DOHH2 (cell line): Measurements from ENCODE around the gene IVL.

ENCODE experiments used
- H3F3A ChIP-seq: fragments of 200-600 bp; sonication (generic), shearing (Covaris generic); 2 replicates; pipeline ENCODE4 v1.6.0; 2016; ENCODE audit warnings: antibody characterized with exemption, mild to moderate bottlenecking; ENCODE audit not compliant: control insufficient read depth, insufficient read depth
- H3K27ac ChIP-seq: fragments of 200-600 bp; sonication (generic); 2 replicates; pipeline ENCODE4 v1.5.1; 2014; ENCODE audit warnings: low read depth, mild to moderate bottlenecking, low read length, moderate library complexity
- H3K27me3 ChIP-seq: fragments of 200-600 bp; sonication (generic); 2 replicates; pipeline ENCODE4 v1.6.1; 2014; ENCODE audit warnings: mild to moderate bottlenecking, low read length, mixed read lengths; ENCODE audit not compliant: control insufficient read depth
- H3K36me3 ChIP-seq: fragments of 200-600 bp; sonication (generic); 2 replicates; pipeline ENCODE4 v1.6.1; 2014; ENCODE audit warnings: mild to moderate bottlenecking, low read length, moderate library complexity, mixed read lengths; ENCODE audit not compliant: control insufficient read depth
- H3K4me1 ChIP-seq: fragments of 200-600 bp; sonication (generic); 2 replicates; pipeline ENCODE4 v1.6.1; 2014; ENCODE audit warnings: mild to moderate bottlenecking, low read length, mixed read lengths; ENCODE audit not compliant: control insufficient read depth
- H3K4me2 ChIP-seq: fragments of 200-600 bp; sonication (generic); 2 replicates; pipeline ENCODE4 v1.6.0; 2014; ENCODE audit warnings: mild to moderate bottlenecking, low read length, moderate library complexity
- H3K4me3 ChIP-seq: fragments of 200-600 bp; sonication (generic); 2 replicates; pipeline ENCODE4 v1.5.1; 2014; ENCODE audit warnings: mild to moderate bottlenecking, low read length, mixed read lengths
- H3K79me2 ChIP-seq: fragments of 200-600 bp; sonication (generic); 2 replicates; pipeline ENCODE4 v1.6.1; 2014; ENCODE audit warnings: mild to moderate bottlenecking, low read length, mixed read lengths; ENCODE audit not compliant: control insufficient read depth
- H3K9me2 ChIP-seq: fragments of 200-600 bp; sonication (generic); replicated peaks from 2 replicates; pipeline ENCODE4 v1.6.1; 2014; ENCODE audit warnings: mild to moderate bottlenecking, low read length, mixed read lengths; ENCODE audit not compliant: control insufficient read depth
- H3K9me3 ChIP-seq: fragments of 200-600 bp; sonication (generic); 2 replicates; pipeline ENCODE4 v1.6.1; 2014; ENCODE audit warnings: antibody characterized with exemption, low read length, mixed read lengths; ENCODE audit not compliant: control insufficient read depth, insufficient read depth
- H4K20me1 ChIP-seq: fragments of 200-600 bp; sonication (generic); 2 replicates; pipeline ENCODE4 v1.6.0; 2014; ENCODE audit warnings: low read depth, mild to moderate bottlenecking, antibody characterized with exemption, low read length, moderate library complexity; ENCODE audit not compliant: control insufficient read depth, insufficient read depth
- EZH2phosphoT487 ChIP-seq: fragments of 200-600 bp; sonication (generic); IDR thresholded peaks from 2 replicates; pipeline ENCODE4 v1.6.1; 2017; ENCODE audit warnings: borderline replicate concordance, mild to moderate bottlenecking, antibody characterized with exemption, low read length, moderate library complexity, mixed read lengths
- TF ChIP-seq, protein P1 (sequence below): fragments of 200-600 bp; sonication (generic); IDR thresholded peaks from one replicate; pipeline ENCODE4 v1.5.1; 2014; ENCODE audit warnings: antibody characterized with exemption, mild to moderate bottlenecking, low read depth, low read length; ENCODE audit not compliant: poor library complexity, severe bottlenecking

The IVL gene

DNA sequence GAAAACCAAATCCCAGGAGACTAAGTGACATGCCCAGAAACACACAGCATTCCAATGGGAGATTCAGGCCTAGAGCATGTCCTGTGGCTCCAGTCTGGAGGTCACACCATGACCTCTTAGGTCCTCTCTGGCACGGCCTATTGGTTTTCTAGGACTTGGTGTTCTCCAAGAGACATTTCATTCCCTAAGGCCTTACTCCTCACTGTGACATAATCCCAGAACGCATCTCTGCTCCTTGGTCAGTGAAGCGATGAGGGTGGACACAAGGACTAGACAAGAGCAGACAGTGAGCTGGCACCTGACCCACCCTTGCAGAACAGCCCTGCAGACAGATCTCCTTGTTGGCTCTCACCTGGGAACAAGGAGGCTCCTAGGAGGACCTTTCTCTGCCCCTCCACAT, 860 bp downstream of the IVL start:
- H3K9me2 ChIP-seq: no peaks in the 10 kb centered on the region
- H3K4me3 ChIP-seq: no peak overlapping the region
- no peaks in the 10 kb centered on the region for H3K36me3 ChIP-seq
- H3K27ac ChIP-seq: no peak overlapping the region
- no peak overlapping the region for H3K4me2 ChIP-seq
- no peaks in the 10 kb centered on the region for H3F3A ChIP-seq
- no peaks in the 10 kb centered on the region for H3K4me1 ChIP-seq
- TF ChIP-seq EZH2phosphoT487: no peak
- TF ChIP-seq, protein P1, sequence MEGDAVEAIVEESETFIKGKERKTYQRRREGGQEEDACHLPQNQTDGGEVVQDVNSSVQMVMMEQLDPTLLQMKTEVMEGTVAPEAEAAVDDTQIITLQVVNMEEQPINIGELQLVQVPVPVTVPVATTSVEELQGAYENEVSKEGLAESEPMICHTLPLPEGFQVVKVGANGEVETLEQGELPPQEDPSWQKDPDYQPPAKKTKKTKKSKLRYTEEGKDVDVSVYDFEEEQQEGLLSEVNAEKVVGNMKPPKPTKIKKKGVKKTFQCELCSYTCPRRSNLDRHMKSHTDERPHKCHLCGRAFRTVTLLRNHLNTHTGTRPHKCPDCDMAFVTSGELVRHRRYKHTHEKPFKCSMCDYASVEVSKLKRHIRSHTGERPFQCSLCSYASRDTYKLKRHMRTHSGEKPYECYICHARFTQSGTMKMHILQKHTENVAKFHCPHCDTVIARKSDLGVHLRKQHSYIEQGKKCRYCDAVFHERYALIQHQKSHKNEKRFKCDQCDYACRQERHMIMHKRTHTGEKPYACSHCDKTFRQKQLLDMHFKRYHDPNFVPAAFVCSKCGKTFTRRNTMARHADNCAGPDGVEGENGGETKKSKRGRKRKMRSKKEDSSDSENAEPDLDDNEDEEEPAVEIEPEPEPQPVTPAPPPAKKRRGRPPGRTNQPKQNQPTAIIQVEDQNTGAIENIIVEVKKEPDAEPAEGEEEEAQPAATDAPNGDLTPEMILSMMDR: no peak
- H3K9me3 ChIP-seq: no peaks in the 10 kb centered on the region
- H3K27me3 ChIP-seq: no peaks in the 10 kb centered on the region
- H3K79me2 ChIP-seq: no peaks in the 10 kb centered on the region
- H4K20me1 ChIP-seq: no peaks in the 10 kb centered on the region

DNA sequence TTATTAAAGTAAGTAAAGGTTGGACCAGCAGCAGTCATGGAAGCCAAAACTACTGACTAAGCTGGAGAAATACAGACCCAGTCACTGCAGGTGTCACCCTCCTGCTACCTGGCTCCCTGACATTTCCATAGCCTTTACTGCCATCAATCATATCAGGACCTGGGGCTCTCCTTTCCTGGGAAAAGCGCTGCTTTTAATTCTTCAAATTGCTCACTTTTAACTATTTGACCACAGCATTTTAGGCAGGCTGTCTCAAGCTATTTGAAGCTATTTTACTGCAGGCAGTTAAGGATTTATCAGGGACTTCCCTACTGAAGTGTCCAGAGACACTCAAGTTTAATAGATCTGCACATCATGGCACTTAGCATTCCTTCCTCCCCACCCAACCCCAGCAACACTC, 4.1 kb downstream of the IVL start:
- no peaks in the 10 kb centered on the region for H3F3A ChIP-seq
- no peaks in the 10 kb centered on the region for H3K36me3 ChIP-seq
- H3K4me3 ChIP-seq: no peak overlapping the region
- TF ChIP-seq, protein P1: no peak
- TF ChIP-seq EZH2phosphoT487: no peak
- no peaks in the 10 kb centered on the region for H3K9me2 ChIP-seq
- no peaks in the 10 kb centered on the region for H3K27me3 ChIP-seq
- no peak overlapping the region for H3K27ac ChIP-seq
- H4K20me1 ChIP-seq: no peaks in the 10 kb centered on the region
- no peak overlapping the region for H3K4me2 ChIP-seq
- H3K9me3 ChIP-seq: no peaks in the 10 kb centered on the region
- no peaks in the 10 kb centered on the region for H3K4me1 ChIP-seq
- no peaks in the 10 kb centered on the region for H3K79me2 ChIP-seq

DNA sequence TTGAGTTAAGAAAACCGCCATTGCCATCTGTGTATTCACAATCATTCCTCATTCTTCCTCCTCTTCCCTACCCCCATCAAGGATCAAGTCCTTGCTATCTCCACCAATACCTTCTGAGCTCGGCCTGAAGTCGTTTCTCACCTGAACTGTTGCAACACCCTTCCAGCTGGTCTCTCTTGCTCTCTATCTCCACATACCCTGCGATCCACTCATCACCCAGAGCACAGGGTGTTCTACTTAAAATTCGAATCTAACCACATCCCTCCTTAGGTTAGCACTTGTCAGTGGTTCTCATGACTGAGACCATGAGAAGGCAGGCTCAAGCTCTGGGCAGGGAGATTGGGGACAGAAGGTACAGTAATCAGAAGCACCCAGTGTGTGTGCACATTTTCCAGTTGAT, 4.6 kb downstream of the IVL start:
- H3K4me3 ChIP-seq: no peak overlapping the region
- no peaks in the 10 kb centered on the region for H3K79me2 ChIP-seq
- H3K27ac ChIP-seq: no peak overlapping the region
- H4K20me1 ChIP-seq: no peaks in the 10 kb centered on the region
- no peak overlapping the region for H3K4me2 ChIP-seq
- H3F3A ChIP-seq: no peaks in the 10 kb centered on the region
- H3K4me1 ChIP-seq: no peaks in the 10 kb centered on the region
- no peak for TF ChIP-seq EZH2phosphoT487
- TF ChIP-seq, protein P1: no peak
- no peaks in the 10 kb centered on the region for H3K9me2 ChIP-seq
- no peaks in the 10 kb centered on the region for H3K9me3 ChIP-seq
- no peaks in the 10 kb centered on the region for H3K27me3 ChIP-seq
- no peaks in the 10 kb centered on the region for H3K36me3 ChIP-seq

DNA sequence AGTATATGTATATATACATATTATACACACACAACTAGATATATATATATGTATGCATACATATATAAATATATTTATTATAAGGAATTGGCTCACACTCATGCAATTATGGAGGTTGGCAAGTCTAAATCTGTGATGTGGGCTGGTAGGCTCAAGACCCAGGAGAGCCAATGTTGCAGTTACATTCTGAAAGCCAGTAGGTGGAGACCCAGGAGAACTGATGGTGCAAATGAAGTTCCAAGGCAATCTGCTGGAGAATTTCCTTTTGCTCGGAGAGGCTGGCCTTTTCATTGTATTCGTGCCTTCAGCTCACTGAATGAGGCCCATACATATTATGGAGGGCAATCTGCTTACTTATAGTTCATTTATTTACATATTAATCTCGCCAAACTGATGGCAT, 9.4 kb downstream of the IVL start:
- no peaks in the 10 kb centered on the region for H3K36me3 ChIP-seq
- H3K4me3 ChIP-seq: no peak overlapping the region
- no peaks in the 10 kb centered on the region for H3K4me1 ChIP-seq
- H3K27ac ChIP-seq: no peak overlapping the region
- no peaks in the 10 kb centered on the region for H3K9me3 ChIP-seq
- H3K79me2 ChIP-seq: no peaks in the 10 kb centered on the region
- H3F3A ChIP-seq: no peaks in the 10 kb centered on the region
- H4K20me1 ChIP-seq: no peaks in the 10 kb centered on the region
- H3K9me2 ChIP-seq: no peaks in the 10 kb centered on the region
- TF ChIP-seq, protein P1: no peak
- no peak for TF ChIP-seq EZH2phosphoT487
- H3K4me2 ChIP-seq: no peak overlapping the region
- no peaks in the 10 kb centered on the region for H3K27me3 ChIP-seq
